COLO829 (cell line): Measurements from ENCODE around the gene FAM3D.
"Not testable (repeated sequence)": the region's sequence is repeated elsewhere in the genome, so short reads cannot be mapped to it uniquely, and the experiment has no call there.

Experiments
- DNase-seq: peaks from one replicate; pipeline ENCODE4 v3.0.0; 2012; ENCODE audit warnings: low spot score

FAM3D gene

GRCh38 chr3:58683001-58683458 is 16.5 kb upstream of the FAM3D start:
- DNase-seq: no peak

GRCh38 chr3:58681863-58682262 is 15.3 kb upstream of the FAM3D start:
- DNase-seq: no peak

- no peak for DNase-seq
Measured at GRCh38 chr3:58680879-58681525, 14.4 kb upstream of the FAM3D start.

- DNase-seq: no peak
Measured at GRCh38 chr3:58679974-58680666, 13.5 kb upstream of the FAM3D start.

GRCh38 chr3:58679446-58679845 is 12.9 kb upstream of the FAM3D start:
- no peak for DNase-seq

GRCh38 chr3:58678177-58678970 is 11.8 kb upstream of the FAM3D start:
- DNase-seq: not testable (repeated sequence)

- DNase-seq: no peak
Measured at GRCh38 chr3:58672880-58673279, 6.3 kb upstream of the FAM3D start.

GRCh38 chr3:58672451-58672850 is 5.9 kb upstream of the FAM3D start:
- DNase-seq: no peak

GRCh38 chr3:58670506-58671135 is 4.0 kb upstream of the FAM3D start:
- DNase-seq: no peak

GRCh38 chr3:58668247-58668646 is 1.7 kb upstream of the FAM3D start:
- DNase-seq: no peak

GRCh38 chr3:58667704-58668103 is 1.1 kb upstream of the FAM3D start:
- DNase-seq: no peak

- no peak for DNase-seq
Measured at GRCh38 chr3:58667229-58667628, 655 bp upstream of the FAM3D start.

- no peak for DNase-seq
Measured at GRCh38 chr3:58665405-58665804, 1.2 kb downstream of the FAM3D start.

GRCh38 chr3:58664611-58665010 is 2.0 kb downstream of the FAM3D start:
- DNase-seq: no peak

- DNase-seq: no peak
Measured at GRCh38 chr3:58661836-58662420, 4.6 kb downstream of the FAM3D start.

- no peak for DNase-seq
Measured at GRCh38 chr3:58660998-58661397, 5.6 kb downstream of the FAM3D start.

GRCh38 chr3:58659051-58659675 is 7.4 kb downstream of the FAM3D start:
- DNase-seq: peak; percentile 60

GRCh38 chr3:58658508-58658907 is 8.1 kb downstream of the FAM3D start:
- no peak for DNase-seq

GRCh38 chr3:58657571-58658141 is 8.9 kb downstream of the FAM3D start:
- DNase-seq: no peak

GRCh38 chr3:58657036-58657520 is 9.5 kb downstream of the FAM3D start:
- DNase-seq: no peak

- DNase-seq: no peak
Measured at GRCh38 chr3:58656631-58657030, 9.9 kb downstream of the FAM3D start.
